B cell (primary cell): ENCODE data around the gene MIOX. TPM values are rescaled to one million over a fixed set of nuclear protein-coding genes. Genes with fewer than 3 reads are reported as not detected.

Source experiments
- ATAC-seq: fragments of 200-7000 bp; cut with Tn5 transposase; one replicate; pipeline ENCODE4 v1.10.0; 2021; ENCODE audit warnings: low read depth, mild to moderate bottlenecking, moderate number of reproducible peaks, moderate library complexity
- CTCF ChIA-PET: fragments of 350-600 bp; sonication (Branson Sonifier 250); formaldehyde crosslinking; loops from one replicate; lab custom pipeline; 2021; ENCODE audit warnings: antibody characterized with exemption, inconsistent platforms; lab: Charles Lee
- POLR2A ChIA-PET: fragments of 350-600 bp; sonication (Branson Sonifier 250); formaldehyde crosslinking; loops from one replicate; lab custom pipeline; 2021; ENCODE audit warnings: antibody characterized with exemption; lab: Charles Lee
- DNase-seq: peaks from one replicate; pipeline ENCODE4 v3.0.0; 2013
- H2AFZ ChIP-seq: 2 replicates; pipeline ENCODE4 v1.6.1; 2012; ENCODE audit warnings: mild to moderate bottlenecking, low read depth, low read length; ENCODE audit not compliant: insufficient read depth, poor library complexity, severe bottlenecking
- H3K27ac ChIP-seq, 2 donors: 1 replicate in 1 of 2; 2 replicates in 1 of 2; pipeline ENCODE4 v1.5.1; 2012 to 2013; ENCODE audit warnings: low read length in 2 of 2, mild to moderate bottlenecking in 2 of 2, moderate library complexity in 1 of 2
- H3K27me3 ChIP-seq, 4 experiments: fragments of 200-600 bp in 1 of 4; sonication (generic) in 1 of 4; replicated peaks in 1 of 4; 1 replicate in 2 of 4; 2 replicates in 2 of 4; pipeline versions ENCODE4 v1.6.1 to v1.7.0; 2013 to 2016; ENCODE audit warnings: low read length in 3 of 4, mild to moderate bottlenecking in 2 of 4, mixed read lengths in 1 of 4, moderate library complexity in 1 of 4; ENCODE audit not compliant: insufficient read depth in 4 of 4, control insufficient read depth in 3 of 4; ENCODE audit errors: control extremely low read depth in 1 of 4
- H3K36me3 ChIP-seq, 2 experiments: replicated peaks in 1 of 2; 1 replicate in 1 of 2; 2 replicates in 1 of 2; pipeline versions ENCODE4 v1.6.1 to v1.7.1; 2013; ENCODE audit warnings: low read length in 1 of 2; ENCODE audit not compliant: insufficient read depth in 2 of 2, control insufficient read depth in 1 of 2; ENCODE audit errors: control extremely low read depth in 1 of 2, extremely low read depth in 1 of 2
- H3K4me1 ChIP-seq, 2 donors: fragments of 200-600 bp in 1 of 2; sonication (generic) in 1 of 2; 1 replicate in 1 of 2; 2 replicates in 1 of 2; pipeline versions ENCODE4 v1.5.1 to v1.6.1; 2013 to 2017; ENCODE audit warnings: low read length in 2 of 2; ENCODE audit not compliant: control insufficient read depth in 2 of 2, insufficient read depth in 2 of 2
- H3K4me2 ChIP-seq: replicated peaks from 2 replicates; pipeline ENCODE3; 2012; ENCODE audit warnings: mild to moderate bottlenecking, low read depth, low read length; ENCODE audit not compliant: poor library complexity, severe bottlenecking
- H3K4me3 ChIP-seq, 5 experiments: fragments of 200-600 bp in 1 of 5; sonication (generic) in 1 of 5; 1 replicate in 3 of 5; 2 replicates in 2 of 5; pipeline versions ENCODE4 v1.5.1 to v1.7.0; 2011 to 2016; ENCODE audit warnings: low read length in 4 of 5, mild to moderate bottlenecking in 4 of 5, low read depth in 2 of 5, control low read depth in 1 of 5, moderate library complexity in 1 of 5; ENCODE audit not compliant: insufficient read depth in 1 of 5; ENCODE audit errors: control extremely low read depth in 1 of 5, extremely low read depth in 1 of 5
- H3K79me2 ChIP-seq: fragments of 200-600 bp; sonication (generic); one replicate; pipeline ENCODE4 v1.6.0; 2016; ENCODE audit warnings: low read length; ENCODE audit not compliant: control insufficient read depth, insufficient read depth
- H3K9ac ChIP-seq: fragments of 200-600 bp; sonication (generic); 2 replicates; pipeline ENCODE4 v1.6.1; 2017; ENCODE audit warnings: mild to moderate bottlenecking, low read length, moderate library complexity
- H3K9me3 ChIP-seq, 3 donors: one replicate each; pipeline versions ENCODE4 v1.6.1 to v1.7.1; 2013; ENCODE audit warnings: low read length in 2 of 3; ENCODE audit not compliant: control insufficient read depth in 2 of 3, insufficient read depth in 1 of 3; ENCODE audit errors: control extremely low read depth in 1 of 3
- H4K20me1 ChIP-seq: 2 replicates; pipeline ENCODE4 v1.6.0; 2012; ENCODE audit warnings: mild to moderate bottlenecking, low read length; ENCODE audit not compliant: insufficient read depth, control insufficient read depth, poor library complexity, severe bottlenecking
- H3K27ac Mint-ChIP-seq: one replicate; pipeline ENCODE4 v1.8.0; 2021; ENCODE audit warnings: mixed read lengths
- H3K27me3 Mint-ChIP-seq: one replicate; pipeline ENCODE4 v1.8.0; 2021; ENCODE audit warnings: mixed read lengths
- H3K4me1 Mint-ChIP-seq: one replicate; pipeline ENCODE4 v1.8.0; 2021; ENCODE audit warnings: mixed read lengths
- H3K4me3 Mint-ChIP-seq: one replicate; pipeline ENCODE4 v1.8.0; 2021; ENCODE audit warnings: mixed read lengths
- H3K9me3 Mint-ChIP-seq: one replicate; pipeline ENCODE4 v1.8.0; 2022; ENCODE audit warnings: mixed read lengths; ENCODE audit not compliant: insufficient read depth
- CTCF ChIP-seq: fragments of 200-600 bp; IDR thresholded peaks from one replicate; pipeline ENCODE4 v1.8.0; 2022; ENCODE audit warnings: antibody characterized with exemption, mild to moderate bottlenecking
- EZH2 ChIP-seq: IDR thresholded peaks from 2 replicates; pipeline ENCODE4 v1.6.1; 2012; ENCODE audit warnings: borderline replicate concordance, low read depth, mild to moderate bottlenecking, moderate library complexity, low read length; ENCODE audit not compliant: insufficient read depth, poor library complexity, severe bottlenecking
- WGBS: methylation state at CpG from one replicate; pipeline ENCODE4 v1.1.5; 2013; ENCODE audit warnings: missing lambda C conversion rate; ENCODE audit not compliant: insufficient coverage; 5-methylcytosine and 5-hydroxymethylcytosine counted together
- intact Hi-C: fragments of 100-400 bp; cut with micrococcal nuclease; formaldehyde crosslinking; loops from one replicate; pipeline ENCODE4 v1.10.0; 2022
- polyA plus RNA-seq: library from polyadenylated mRNA; depleted of rRNA; stranded (reverse); fragments of >200 nt; gene quantifications from 2 replicates; pipeline ENCODE4 v1.2.3, GENCODE V29; 2012
- total RNA-seq, 2 donors: library from RNA; stranded (reverse); fragments of 120-200 nt in 1 of 2; gene quantifications; 1 replicate in 1 of 2; 2 replicates in 1 of 2; pipeline versions ENCODE4 v1.2.3 to v1.2.4, GENCODE V29; 2013 to 2022

Gene MIOX
- total and polyA plus RNA-seq, 2 donors (not counting 1 experiment from before 2014, with no cell fraction given) = 0.88 TPM; not detected in 1

- Mint-ChIP-seq H3K9me3 (no peaks in the 10 kb centered on the region), H3K4me1 (peaks cover 28% of the 10 kb centered on the region), H3K27ac (peak within 1 kb of the TSS; percentile 98), H3K4me3 (peak within 1 kb of the TSS; percentile 95), H3K27me3 (no peaks in the 10 kb centered on the region)
- Histone ChIP-seq H3K4me1 (peaks cover 19 to 29% of the 10 kb centered on the region in 2 donors), H3K27ac (peak within 1 kb of the TSS; percentile 88 to 92), H3K9ac (peak within 1 kb of the TSS; percentile 86), H3K36me3 (peaks cover 0 to 32% of the 10 kb centered on the region in 2 experiments), H4K20me1 (peaks cover 35% of the 10 kb centered on the region), H3K9me3 (no peaks in the 10 kb centered on the region), H3K79me2 (peaks cover 54% of the 10 kb centered on the region), H3K27me3 (no peaks in the 10 kb centered on the region), H3K4me3 (peak within 1 kb of the TSS; percentile 75 to 92 (median 91)), H3K4me2 (peak within 1 kb of the TSS; percentile 93), H2AFZ (peak within 1 kb of the TSS; percentile 81)
- intact Hi-C loops = loop anchor here (1.0 to 5.0 kb wide), 2 partner anchors 38 to 165 kb away; partner anchors contain the start of gene PPP6R2
- POLR2A ChIA-PET = interaction anchor here (0.6 to 1.9 kb wide), 11 partner anchors 11 to 114 kb away, joined by 3 to 35 read pairs (median 8); partner anchors contain the start of genes CHKB, SCO2 and TYMP
- DNase-seq (no peak), ATAC-seq (peak; percentile 74)
- TF ChIP-seq EZH2 = no peak
- TF ChIP-seq CTCF = no peak
- under 1% methylated on average over 30 of the region's 62 CpGs for WGBS
- CTCF ChIA-PET = interaction anchor here (0.7 to 5.8 kb wide), 9 partner anchors 9 to 263 kb away, joined by 3 to 71 read pairs (median 3); partner anchors contain the start of genes SCO2 and SYCE3
Observed at GRCh38 chr22:50507421-50507990, 20.8 kb downstream of the MIOX start, which contains the start of gene LMF2. LMF2 (minus strand) TSS chr22:50507702; CDS start chr22:50507675, 27 bp downstream.
